H1 (cell line): Measurements from ENCODE around the gene C19orf12. TPM values are rescaled to one million over a fixed set of nuclear protein-coding genes. Genes with fewer than 3 reads are reported as not detected.

Experiments used
- CTCF ChIA-PET: fragments of 300-600 bp; sonication (Branson Sonifier 250); formaldehyde crosslinking; loops from one replicate; lab custom pipeline; 2021; ENCODE audit not compliant: partially characterized antibody; lab: Charles Lee
- POLR2A ChIA-PET: fragments of 300-600 bp; sonication (Branson Sonifier 250); formaldehyde crosslinking; loops from one replicate; lab custom pipeline; 2021; ENCODE audit warnings: inconsistent platforms; ENCODE audit not compliant: partially characterized antibody; lab: Charles Lee
- DNase-seq, 2 experiments: peaks; one replicate each; pipeline versions ENCODE4 v3.0.0 to v3.0.0-alpha.2; 2010 to 2022; ENCODE audit warnings: low spot score in 2 of 2, low read depth in 1 of 2, mixed read lengths in 1 of 2
- FAIRE-seq: peaks from 2 replicates; lab custom pipeline; 2011; peaks lifted over from hg19 to GRCh38; lab: Jason Lieb, UNC
- H2AFZ ChIP-seq: 2 replicates; pipeline ENCODE4 v1.8.1; 2012; ENCODE audit warnings: low read length, inconsistent platforms
- H2AK5ac ChIP-seq: 2 replicates; pipeline ENCODE4 v1.6.1; 2013; ENCODE audit warnings: low read depth, low read length
- H2BK120ac ChIP-seq: replicated peaks from 2 replicates; pipeline ENCODE3; 2013; ENCODE audit warnings: low read depth, low read length, inconsistent platforms
- H2BK12ac ChIP-seq: 2 replicates; pipeline ENCODE4 v1.6.1; 2013; ENCODE audit warnings: low read depth, low read length
- H2BK15ac ChIP-seq: 2 replicates; pipeline ENCODE4 v1.6.1; 2013; ENCODE audit warnings: low read length
- H2BK20ac ChIP-seq: 2 replicates; pipeline ENCODE4 v1.6.1; 2013; ENCODE audit warnings: low read length
- H2BK5ac ChIP-seq: 2 replicates; pipeline ENCODE4 v1.6.1; 2013; ENCODE audit warnings: low read depth, low read length
- H3K14ac ChIP-seq: 2 replicates; pipeline ENCODE4 v1.6.1; 2013; ENCODE audit warnings: inconsistent platforms; ENCODE audit not compliant: insufficient read length
- H3K18ac ChIP-seq: 2 replicates; pipeline ENCODE4 v1.6.1; 2013; ENCODE audit warnings: low read length; ENCODE audit errors: extremely low read depth
- H3K23ac ChIP-seq: 2 replicates; pipeline ENCODE4 v1.6.1; 2013; ENCODE audit warnings: inconsistent platforms; ENCODE audit not compliant: insufficient read length
- H3K23me2 ChIP-seq: 2 replicates; pipeline ENCODE4 v1.6.1; 2013; ENCODE audit warnings: low read depth, low read length
- H3K27ac ChIP-seq: 2 replicates; pipeline ENCODE4 v1.6.1; 2011; ENCODE audit warnings: low read depth, low read length, inconsistent platforms
- H3K27me3 ChIP-seq, 4 experiments: replicated peaks in 1 of 4; 1 replicate in 1 of 4; 2 replicates in 3 of 4; pipeline versions ENCODE4 v1.6.1 to v1.8.1; 2011 to 2013; ENCODE audit warnings: low read length in 3 of 4, mild to moderate bottlenecking in 3 of 4, inconsistent platforms in 2 of 4, mixed read lengths in 2 of 4, moderate library complexity in 1 of 4; ENCODE audit not compliant: control insufficient read depth in 3 of 4, insufficient read depth in 3 of 4; ENCODE audit errors: extremely low read depth in 1 of 4
- H3K36me3 ChIP-seq, 4 experiments: 2 replicates each; pipeline versions ENCODE4 v1.6.1 to v1.8.1; 2011 to 2013; ENCODE audit warnings: mild to moderate bottlenecking in 4 of 4, low read length in 3 of 4, moderate library complexity in 2 of 4, control low read depth in 1 of 4, inconsistent platforms in 1 of 4; ENCODE audit not compliant: insufficient read depth in 4 of 4, control insufficient read depth in 2 of 4
- H3K4ac ChIP-seq: replicated peaks from 2 replicates; pipeline ENCODE3; 2013; ENCODE audit warnings: low read length, low read depth, mixed read lengths, inconsistent platforms; ENCODE audit not compliant: insufficient read length
- H3K4me1 ChIP-seq, 4 experiments: replicated peaks in 1 of 4; 1 replicate in 1 of 4; 2 replicates in 3 of 4; pipeline versions ENCODE4 v1.6.1 to v1.8.1; 2011 to 2013; ENCODE audit warnings: low read length in 3 of 4, inconsistent platforms in 2 of 4, mixed read lengths in 1 of 4; ENCODE audit not compliant: insufficient read depth in 4 of 4, control insufficient read depth in 3 of 4
- H3K4me2 ChIP-seq, 2 experiments: 2 replicates each; pipeline versions ENCODE4 v1.6.1 to v1.8.1; 2011 to 2013; ENCODE audit warnings: low read depth in 2 of 2, low read length in 2 of 2, control low read depth in 1 of 2, inconsistent platforms in 1 of 2, mild to moderate bottlenecking in 1 of 2; ENCODE audit not compliant: insufficient read depth in 1 of 2
- H3K4me3 ChIP-seq, 4 experiments: fragments of 200-600, 300-600 bp in 1 of 4; sonication (generic), shearing (Covaris generic), sonication (Bioruptor Twin) in 1 of 4; 2 replicates each; pipeline versions ENCODE4 v1.5.1 to v1.8.1; 2011 to 2016; ENCODE audit warnings: low read length in 4 of 4, low read depth in 3 of 4, control low read depth in 2 of 4, inconsistent platforms in 2 of 4, mild to moderate bottlenecking in 2 of 4, mixed read lengths in 1 of 4, moderate library complexity in 1 of 4; ENCODE audit not compliant: insufficient read depth in 2 of 4; ENCODE audit errors: extremely low read depth in 1 of 4
- H3K56ac ChIP-seq: replicated peaks from 2 replicates; pipeline ENCODE3; 2013; ENCODE audit warnings: low read depth, mild to moderate bottlenecking, mixed read lengths, low read length, inconsistent platforms; ENCODE audit not compliant: insufficient read length
- H3K79me1 ChIP-seq: 2 replicates; pipeline ENCODE4 v1.6.1; 2013; ENCODE audit warnings: low read depth, low read length, control low read depth
- H3K79me2 ChIP-seq, 2 experiments: 2 replicates each; pipeline versions ENCODE4 v1.6.1 to v1.8.1; 2012 to 2013; ENCODE audit warnings: low read length in 2 of 2, mild to moderate bottlenecking in 2 of 2, inconsistent platforms in 1 of 2; ENCODE audit not compliant: insufficient read depth in 2 of 2, control insufficient read depth in 1 of 2
- H3K9ac ChIP-seq, 4 experiments: replicated peaks in 1 of 4; 1 replicate in 1 of 4; 2 replicates in 3 of 4; pipeline versions ENCODE4 v1.6.1 to v1.8.1; 2011 to 2013; ENCODE audit warnings: low read depth in 3 of 4, low read length in 3 of 4, control low read depth in 2 of 4, mild to moderate bottlenecking in 2 of 4, moderate library complexity in 2 of 4, inconsistent platforms in 1 of 4; ENCODE audit errors: extremely low read depth in 1 of 4
- H3K9me3 ChIP-seq, 2 experiments: 2 replicates each; pipeline versions ENCODE4 v1.6.1 to v1.8.1; 2012 to 2013; ENCODE audit warnings: mild to moderate bottlenecking in 2 of 2, moderate library complexity in 2 of 2, control low read depth in 1 of 2, inconsistent platforms in 1 of 2, low read depth in 1 of 2, low read length in 1 of 2, mixed read lengths in 1 of 2; ENCODE audit not compliant: insufficient read depth in 2 of 2
- H4K20me1 ChIP-seq, 2 experiments: replicated peaks in 1 of 2; 2 replicates each; pipeline versions ENCODE3 to v1.8.1; 2011 to 2013; ENCODE audit warnings: inconsistent platforms in 2 of 2, low read length in 2 of 2, mild to moderate bottlenecking in 1 of 2; ENCODE audit not compliant: insufficient read depth in 2 of 2, control insufficient read depth in 1 of 2
- H4K5ac ChIP-seq: 2 replicates; pipeline ENCODE4 v1.6.1; 2013; ENCODE audit warnings: low read length, low read depth, mixed read lengths, inconsistent platforms; ENCODE audit not compliant: insufficient read length
- H4K8ac ChIP-seq: 2 replicates; pipeline ENCODE4 v1.8.0; 2013; ENCODE audit warnings: mild to moderate bottlenecking, moderate library complexity, low read length, inconsistent platforms; ENCODE audit not compliant: insufficient read depth; ENCODE audit errors: extremely low read depth
- H4K91ac ChIP-seq: replicated peaks from 2 replicates; pipeline ENCODE3; 2013; ENCODE audit warnings: low read length, mixed read lengths, inconsistent platforms; ENCODE audit not compliant: insufficient read length
- CBX5 ChIP-seq: fragments of 300-800, 300-1000 bp; sonication (generic); IDR thresholded peaks from 2 replicates; pipeline ENCODE4 v1.7.1; 2016; ENCODE audit warnings: antibody characterized with exemption, low read length, low read depth
- CEBPB ChIP-seq: IDR thresholded peaks from 2 replicates; pipeline ENCODE4 v1.6.1; 2012; ENCODE audit warnings: low read depth, low read length
- CHD1 ChIP-seq: IDR thresholded peaks from 2 replicates; pipeline ENCODE4 v1.6.1; 2012; ENCODE audit warnings: low read depth, low read length, improper control_type of control experiment
- KDM1A ChIP-seq: fragments of 200-600, 300-600 bp; sonication (generic); IDR thresholded peaks from 2 replicates; pipeline ENCODE4 v1.7.1; 2016; ENCODE audit warnings: mild to moderate bottlenecking, low read length, borderline replicate concordance
- SP2 ChIP-seq: IDR thresholded peaks from 2 replicates; pipeline ENCODE4 v1.6.1; 2012; ENCODE audit warnings: mild to moderate bottlenecking, low read length, inconsistent platforms
- TEAD4 ChIP-seq: IDR thresholded peaks from 2 replicates; pipeline ENCODE4 v1.6.1; 2012; ENCODE audit warnings: low read depth, low read length, inconsistent platforms, mixed read lengths
- WGBS, 2 experiments: shearing (Covaris generic) in 1 of 2; methylation state at CpG; one replicate each; pipeline versions ENCODE4 v1.1.6 to v1.1.7; 2013 to 2015; ENCODE audit warnings: low lambda C conversion rate in 2 of 2, mixed read lengths in 2 of 2, inconsistent platforms in 1 of 2, low coverage in 1 of 2, missing lambda C conversion rate in 1 of 2; ENCODE audit not compliant: insufficient replicate concordance in 2 of 2, insufficient coverage in 1 of 2, insufficient read length in 1 of 2; ENCODE audit errors: extremely low coverage in 1 of 2, missing lambda C conversion rate in 1 of 2; 5-methylcytosine and 5-hydroxymethylcytosine counted together
- polyA plus RNA-seq, 7 experiments: library from polyadenylated mRNA; depleted of rRNA in 3 of 7; stranded (reverse) in 5 of 7; unstranded in 2 of 7; fragments of >200 nt in 5 of 7; fragments of 200-250 nt in 2 of 7; gene quantifications; 1 replicate in 5 of 7; 2 replicates in 1 of 7; 4 replicates in 1 of 7; pipeline versions ENCODE4 v1.2.1 to v1.2.3, GENCODE V29; 2011 to 2013; ENCODE audit warnings: missing spikeins in 2 of 7, mixed read lengths in 2 of 7
- total RNA-seq: library from RNA; stranded (reverse); fragmentation: NEBNext Ultra II Directional; extraction: Animal tissue kit (Norgen Biotek cat#: 25700); gene quantifications from 2 replicates; pipeline ENCODE4 v1.2.1, GENCODE V29; 2021
- TF ChIP-seq, protein P1 (sequence below), 3 experiments: IDR thresholded peaks; 1 replicate in 2 of 3; 2 replicates in 1 of 3; pipeline versions ENCODE4 v1.5.1 to v1.6.1; 2011; ENCODE audit warnings: low read length in 3 of 3, mild to moderate bottlenecking in 3 of 3, inconsistent platforms in 2 of 3, low read depth in 1 of 3, moderate library complexity in 1 of 3; ENCODE audit not compliant: insufficient read depth in 1 of 3; ENCODE audit errors: control extremely low read depth in 1 of 3

The C19orf12 gene
- total and polyA plus RNA-seq, 2 of the 8 experiments (the other 6 are each of a cell fraction or from before 2014, with no cell fraction given): 10.7 to 11.9 TPM

DNA sequence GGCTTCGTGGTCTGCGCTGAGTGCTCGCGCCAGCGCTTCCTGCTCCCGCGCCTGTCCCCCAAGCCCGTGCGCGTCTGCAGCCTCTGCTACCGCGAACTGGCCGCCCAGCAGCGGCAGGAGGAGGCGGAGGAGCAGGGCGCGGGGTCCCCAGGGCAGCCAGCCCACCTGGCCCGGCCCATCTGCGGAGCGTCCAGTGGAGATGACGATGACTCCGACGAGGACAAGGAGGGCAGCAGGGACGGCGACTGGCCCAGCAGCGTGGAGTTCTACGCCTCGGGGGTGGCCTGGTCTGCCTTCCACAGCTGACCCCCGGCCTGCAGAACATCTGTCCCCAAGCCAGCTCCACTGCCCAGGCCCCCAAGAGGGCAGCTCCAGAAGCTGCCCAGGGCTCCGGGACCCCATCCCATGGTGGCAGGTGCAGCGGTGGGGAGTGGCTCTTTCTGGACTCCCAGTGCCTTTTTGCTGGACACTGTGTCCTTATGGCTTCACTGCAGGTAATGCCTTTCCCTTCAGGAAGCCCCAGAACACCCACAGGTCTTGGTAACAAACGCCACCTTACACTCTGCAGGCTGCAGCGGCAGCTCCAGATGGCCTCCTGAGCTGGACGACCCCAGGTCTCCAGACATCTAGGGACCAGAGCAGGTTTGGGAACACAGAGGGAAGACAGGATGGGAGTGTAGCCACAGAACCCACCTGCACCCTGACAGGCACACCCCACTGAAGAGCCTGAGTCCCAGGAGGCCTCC is 40.5 kb downstream of the C19orf12 start:
- ChIA-PET POLR2A (interaction anchor here (0.5 kb wide), 1 partner anchor 17 kb away, joined by 3 read pairs; no protein-coding TSS in a partner anchor), CTCF (interaction anchor here (0.6 to 7.8 kb wide), 3 partner anchors 11 to 64 kb away, joined by 4 to 46 read pairs (median 4); no protein-coding TSS in a partner anchor)
- no peak overlapping the region for H3K23ac ChIP-seq
- no peak overlapping the region for H3K9ac ChIP-seq
- no peak overlapping the region for H3K4me3 ChIP-seq
- peaks cover 8% of the 10 kb centered on the region; the same call in 1 of the 2 replicates for H3K79me1 ChIP-seq
- H2BK15ac ChIP-seq: no peak overlapping the region
- peaks cover 3 to 12% of the 10 kb centered on the region in 2 experiments for H4K20me1 ChIP-seq
- DNase-seq: no peak
- no peak overlapping the region for H2BK120ac ChIP-seq
- no peak overlapping the region for H3K27ac ChIP-seq
- H3K56ac ChIP-seq: no peak overlapping the region
- H3K14ac ChIP-seq: no peak overlapping the region
- no peaks in the 10 kb centered on the region for H3K9me3 ChIP-seq
- no peaks in the 10 kb centered on the region; a peak in 1 of 7 replicates for H3K4me1 ChIP-seq
- H3K27me3 ChIP-seq: no peaks in the 10 kb centered on the region
- no peak overlapping the region for H2AFZ ChIP-seq
- H2BK12ac ChIP-seq: no peak overlapping the region
- H2AK5ac ChIP-seq: no peak overlapping the region
- H2BK20ac ChIP-seq: no peak overlapping the region
- H2BK5ac ChIP-seq: no peak overlapping the region
- H4K5ac ChIP-seq: no peak overlapping the region
- TF ChIP-seq SP2 (no peak), CBX5 (no peak), CEBPB (no peak), CHD1 (no peak), KDM1A (no peak), TEAD4 (no peak)
- TF ChIP-seq, protein P1, sequence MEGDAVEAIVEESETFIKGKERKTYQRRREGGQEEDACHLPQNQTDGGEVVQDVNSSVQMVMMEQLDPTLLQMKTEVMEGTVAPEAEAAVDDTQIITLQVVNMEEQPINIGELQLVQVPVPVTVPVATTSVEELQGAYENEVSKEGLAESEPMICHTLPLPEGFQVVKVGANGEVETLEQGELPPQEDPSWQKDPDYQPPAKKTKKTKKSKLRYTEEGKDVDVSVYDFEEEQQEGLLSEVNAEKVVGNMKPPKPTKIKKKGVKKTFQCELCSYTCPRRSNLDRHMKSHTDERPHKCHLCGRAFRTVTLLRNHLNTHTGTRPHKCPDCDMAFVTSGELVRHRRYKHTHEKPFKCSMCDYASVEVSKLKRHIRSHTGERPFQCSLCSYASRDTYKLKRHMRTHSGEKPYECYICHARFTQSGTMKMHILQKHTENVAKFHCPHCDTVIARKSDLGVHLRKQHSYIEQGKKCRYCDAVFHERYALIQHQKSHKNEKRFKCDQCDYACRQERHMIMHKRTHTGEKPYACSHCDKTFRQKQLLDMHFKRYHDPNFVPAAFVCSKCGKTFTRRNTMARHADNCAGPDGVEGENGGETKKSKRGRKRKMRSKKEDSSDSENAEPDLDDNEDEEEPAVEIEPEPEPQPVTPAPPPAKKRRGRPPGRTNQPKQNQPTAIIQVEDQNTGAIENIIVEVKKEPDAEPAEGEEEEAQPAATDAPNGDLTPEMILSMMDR (IDR thresholded peaks at IDR 0.05; ENCODE audit: control extremely low read depth in 1 of 3, insufficient read depth in 1 of 3, low read depth in 1 of 3, low read length in 3 of 3): no peak
- TF ChIP-seq, all 59 proteins: peak for 0
- Histone ChIP-seq H3K36me3 (peaks cover 0 to 16% (median 3%) of the 10 kb centered on the region in 4 experiments; a peak in 5 of 8 replicates), H3K18ac (no peak overlapping the region), H4K8ac (no peak overlapping the region), H3K4ac (no peak overlapping the region), H3K23me2 (no peaks in the 10 kb centered on the region), H4K91ac (no peak overlapping the region), H3K4me2 (no peak overlapping the region), H3K79me2 (peaks cover 0 to 24% of the 10 kb centered on the region in 2 experiments; a peak in 1 of 4 replicates)
- WGBS, 2 experiments: 88% methylated on average over 27 of the region's 34 CpGs; no CpG with 5 or more reads in 1 of the 2 experiments
- no peak for FAIRE-seq
